ENCODE results near the gene PARD6B.
"Not testable (repeated sequence)": the region's sequence is repeated elsewhere in the genome, so short reads cannot be mapped to it uniquely, and the experiment has no call there.

PARD6B gene

DNA sequence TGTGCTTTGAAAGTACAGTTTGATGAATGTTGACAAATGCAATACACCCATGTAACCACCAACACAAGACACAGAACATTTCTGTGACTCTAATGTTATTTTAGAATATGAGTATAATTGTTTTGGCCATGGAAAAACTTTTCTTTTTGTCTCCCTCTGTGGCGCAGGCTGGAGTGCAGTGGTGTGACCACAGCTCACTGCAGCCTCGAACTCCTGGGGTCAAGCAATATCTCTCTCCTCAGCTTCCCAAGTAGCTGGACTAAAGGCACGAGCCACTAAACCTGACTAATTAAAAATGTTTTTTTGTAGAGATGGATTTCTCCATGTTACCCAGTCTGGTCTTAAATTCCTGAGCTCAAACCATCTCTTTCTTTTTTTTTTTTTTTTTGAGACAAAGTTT, 43.1 kb downstream of the PARD6B start:
- DNase-seq (ENCODE audit: low read depth in 2 of 2), result no peak

- no peak for DNase-seq (ENCODE audit: low read depth in 2 of 2)
These were observed 44.9 kb downstream of the PARD6B start for GRCh38 chr20:50776122-50776817.

DNA sequence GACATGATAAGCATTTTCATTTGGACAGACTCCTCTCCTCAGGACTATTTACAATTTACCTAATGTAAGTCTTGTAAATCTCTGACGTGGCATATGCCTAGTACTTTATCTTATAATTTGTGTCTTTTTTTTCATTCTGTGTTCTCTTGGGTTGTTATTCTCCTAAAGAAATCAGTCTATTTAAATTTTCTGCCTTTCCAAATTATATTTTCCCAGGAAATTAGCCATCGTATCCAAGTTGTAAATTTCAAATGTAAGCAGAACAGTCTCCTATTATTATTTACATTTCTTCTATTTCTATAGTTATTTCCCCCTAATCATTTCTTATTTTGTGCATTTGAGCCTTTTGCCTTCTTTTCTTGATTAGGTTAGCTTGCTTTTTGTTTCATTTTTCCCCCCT, 46.0 kb downstream of the PARD6B start:
- DNase-seq (ENCODE audit: low read depth in 2 of 2), result no peak

GRCh38 chr20:50778994-50779393, 47.6 kb downstream of the PARD6B start:
- DNase-seq (ENCODE audit: low read depth in 2 of 2), result not testable (repeated sequence)

DNA sequence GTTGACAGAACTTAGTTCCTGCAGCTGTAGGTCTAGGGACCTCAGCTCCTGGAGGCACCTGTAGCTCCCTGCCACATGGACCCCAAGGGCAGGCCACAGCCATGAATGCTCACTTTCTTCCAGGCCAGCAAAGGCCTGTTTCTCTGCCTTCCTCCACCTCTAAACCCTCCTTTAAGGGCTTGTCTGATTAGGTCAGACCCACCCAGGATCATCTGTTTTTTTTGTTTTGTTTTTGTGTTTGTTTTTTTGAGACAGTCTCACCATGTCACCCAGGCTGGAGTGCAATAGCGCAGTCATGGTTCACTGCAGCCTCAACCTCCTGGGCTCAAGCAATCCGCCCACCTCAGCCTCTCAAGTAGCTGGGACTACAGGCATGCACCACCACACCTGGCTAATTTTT, 52.0 kb downstream of the PARD6B start:
- no peak for DNase-seq (ENCODE audit: low read depth in 2 of 2)

DNA sequence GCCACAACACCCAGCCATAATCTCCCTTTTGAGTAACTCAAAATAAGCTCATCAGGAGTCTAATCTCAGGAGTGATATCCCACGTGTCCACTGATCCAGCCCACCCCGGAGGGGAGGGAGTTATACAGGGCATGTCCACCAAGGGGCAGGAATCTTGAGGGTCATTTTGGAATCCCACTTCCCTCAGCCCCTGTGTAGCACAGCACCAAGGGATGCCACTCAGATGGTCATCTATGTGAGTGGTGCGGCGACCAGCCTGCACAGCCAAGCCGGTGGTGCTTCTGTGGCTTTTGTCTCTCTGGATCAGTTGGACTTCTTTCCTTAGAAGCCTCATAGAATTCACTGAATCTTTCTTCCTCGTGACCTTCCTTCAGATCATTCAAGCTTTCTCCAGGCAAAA, 52.5 kb downstream of the PARD6B start:
- no peak for DNase-seq (ENCODE audit: low read depth in 2 of 2)

- DNase-seq (ENCODE audit: low read depth in 2 of 2), result no peak
These were observed 53.1 kb downstream of the PARD6B start for GRCh38 chr20:50784464-50784863.

- no peak for DNase-seq (ENCODE audit: low read depth in 2 of 2)
These were observed 55.3 kb downstream of the PARD6B start for GRCh38 chr20:50786703-50787102.

- DNase-seq (ENCODE audit: low read depth in 2 of 2), result no peak
These were observed 55.8 kb downstream of the PARD6B start for GRCh38 chr20:50787181-50787580.

GRCh38 chr20:50788045-50788991, 56.9 kb downstream of the PARD6B start:
- no peak for DNase-seq (ENCODE audit: low read depth in 2 of 2)

DNA sequence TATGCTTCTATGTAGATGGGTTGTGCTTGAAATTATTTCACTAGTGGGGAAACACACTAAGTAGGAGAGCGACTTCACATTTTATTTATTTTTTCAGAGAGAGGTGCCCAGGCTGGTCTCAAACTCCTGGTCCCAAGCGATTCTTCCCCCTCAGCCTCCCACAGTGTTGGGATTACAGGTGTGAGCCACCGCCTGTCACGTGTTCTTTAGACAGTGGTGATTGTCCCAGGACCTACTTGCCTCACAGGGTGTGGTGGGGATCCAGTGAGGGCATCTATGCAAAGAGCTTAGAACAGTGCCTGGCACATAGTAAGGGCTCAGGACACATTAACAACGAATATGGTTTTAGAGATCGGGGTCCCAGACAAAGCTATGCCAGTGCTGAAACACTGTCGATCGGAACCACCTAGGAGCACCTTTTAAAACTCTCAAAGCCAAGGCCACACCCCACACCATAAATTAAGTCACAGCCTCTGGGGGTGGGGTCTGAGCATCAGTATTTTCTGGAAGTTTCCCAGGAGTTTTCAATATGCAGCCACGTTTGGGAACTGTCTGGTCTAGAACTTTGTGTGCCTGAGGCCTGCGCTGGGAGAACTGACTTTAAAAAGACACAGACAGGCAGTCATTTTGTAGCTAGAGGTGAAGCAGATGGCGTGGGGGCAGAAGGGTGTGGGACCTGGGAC, 58.7 kb downstream of the PARD6B start:
- no peak for DNase-seq (ENCODE audit: low read depth in 2 of 2)

GRCh38 chr20:50790651-50791277, 59.4 kb downstream of the PARD6B start:
- peak; percentile 42 to 44 for DNase-seq (ENCODE audit: low read depth in 2 of 2)

- no peak for DNase-seq (ENCODE audit: low read depth in 2 of 2)
These were observed 61.6 kb downstream of the PARD6B start for GRCh38 chr20:50792708-50793574.

DNA sequence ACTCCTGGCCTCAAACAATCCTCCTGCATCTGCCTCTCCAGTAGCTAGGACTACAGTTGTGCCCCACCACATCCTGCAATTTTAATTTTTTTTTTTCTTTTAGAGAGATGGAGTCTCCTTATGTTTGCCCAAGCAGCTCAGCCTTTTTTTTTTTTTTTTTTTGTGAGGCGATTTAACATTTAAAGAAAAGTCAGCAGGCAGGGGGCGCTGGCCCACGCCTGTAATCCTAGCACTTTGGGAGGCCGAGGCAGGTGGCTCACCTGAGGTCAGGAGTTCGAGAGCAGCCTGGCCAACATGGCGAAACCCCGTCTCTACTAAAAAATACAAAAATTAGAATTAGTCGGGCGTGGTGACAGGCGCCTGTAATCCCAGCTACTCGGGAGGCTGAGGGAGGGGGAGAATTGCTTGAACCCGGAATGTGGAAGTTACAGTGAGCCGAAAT, 62.2 kb downstream of the PARD6B start:
- DNase-seq (ENCODE audit: low read depth in 2 of 2), result not testable (repeated sequence)

DNA sequence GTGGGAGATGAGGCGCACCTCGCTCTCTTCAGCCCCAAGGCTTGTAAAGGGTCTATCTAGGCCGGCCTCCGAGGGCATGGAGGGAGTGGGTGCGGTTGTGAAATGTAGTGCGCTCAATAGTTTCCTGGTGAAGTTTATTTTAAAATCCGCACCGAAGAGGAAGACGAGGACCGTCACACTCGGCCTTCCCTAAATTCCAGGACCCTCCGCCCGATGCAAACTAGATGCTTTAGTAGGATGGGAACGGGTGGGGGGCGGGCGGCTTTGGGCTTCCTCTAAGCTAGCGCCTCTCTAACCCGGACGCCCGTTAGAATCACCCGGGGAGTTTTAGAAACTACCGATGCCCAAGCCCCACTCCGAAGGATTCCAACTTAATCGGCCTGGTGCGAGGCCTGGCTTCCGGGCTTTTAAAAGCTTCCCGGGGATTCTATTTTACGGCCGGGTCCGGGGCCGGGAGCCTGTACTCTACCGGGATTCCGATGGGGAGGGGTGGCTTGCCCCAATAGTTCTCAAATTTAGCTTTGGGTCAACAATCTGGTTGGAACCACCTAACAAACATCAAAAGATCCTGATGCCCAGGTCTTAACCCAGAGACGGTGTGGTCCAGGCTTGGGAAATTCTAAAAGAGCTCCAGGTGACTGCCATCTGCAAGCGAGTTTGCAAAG, 62.9 kb downstream of the PARD6B start:
- DNase-seq (ENCODE audit: low read depth in 2 of 2), result no peak

- DNase-seq (ENCODE audit: low read depth in 2 of 2), result peak; percentile 61 to 69
These were observed 63.7 kb downstream of the PARD6B start, which contains the start of gene BCAS4 for GRCh38 chr20:50794846-50795634. BCAS4 (plus strand) TSS chr20:50795061; CDS start chr20:50795084, 23 bp downstream.

DNA sequence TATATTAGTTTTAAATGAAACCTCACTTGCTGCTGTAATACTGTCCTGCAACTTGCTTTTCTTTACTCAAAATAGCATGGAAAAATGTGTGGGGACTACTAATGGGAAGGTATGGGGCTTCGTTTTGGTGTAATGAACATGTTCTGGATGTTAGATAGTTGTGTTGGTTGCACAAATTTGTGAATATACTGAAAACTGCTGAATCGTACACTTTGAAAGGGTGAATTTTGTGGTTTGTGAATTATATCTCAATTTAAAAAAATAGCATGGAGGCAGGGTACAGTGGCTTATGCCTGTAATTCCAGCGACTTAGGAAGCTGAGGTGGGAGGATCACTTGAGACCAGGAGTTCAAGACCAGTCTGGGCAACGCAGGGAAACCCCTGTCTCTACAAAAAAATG, 65.8 kb downstream of the PARD6B start:
- DNase-seq (ENCODE audit: low read depth in 2 of 2), result no peak

DNA sequence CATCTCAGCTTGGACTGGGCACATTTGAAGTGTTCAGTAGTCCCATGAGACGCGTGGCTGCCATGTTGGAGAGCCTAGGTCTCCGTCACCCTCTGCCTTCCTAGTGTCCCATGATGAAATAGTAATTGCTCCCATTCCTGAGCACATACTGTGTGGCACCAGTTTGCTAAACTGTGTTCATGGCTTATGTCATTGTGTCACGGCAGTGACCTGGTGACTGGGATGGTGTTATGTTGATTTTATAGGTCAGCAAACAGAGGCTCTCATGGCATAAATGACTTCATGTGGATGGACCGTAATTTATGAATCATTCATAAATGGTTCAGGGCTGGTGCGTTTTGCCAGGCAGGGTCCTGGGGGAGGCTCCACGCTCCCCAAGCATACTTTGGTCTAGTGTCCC, 67.3 kb downstream of the PARD6B start:
- DNase-seq (ENCODE audit: low read depth in 2 of 2), result no peak

DNA sequence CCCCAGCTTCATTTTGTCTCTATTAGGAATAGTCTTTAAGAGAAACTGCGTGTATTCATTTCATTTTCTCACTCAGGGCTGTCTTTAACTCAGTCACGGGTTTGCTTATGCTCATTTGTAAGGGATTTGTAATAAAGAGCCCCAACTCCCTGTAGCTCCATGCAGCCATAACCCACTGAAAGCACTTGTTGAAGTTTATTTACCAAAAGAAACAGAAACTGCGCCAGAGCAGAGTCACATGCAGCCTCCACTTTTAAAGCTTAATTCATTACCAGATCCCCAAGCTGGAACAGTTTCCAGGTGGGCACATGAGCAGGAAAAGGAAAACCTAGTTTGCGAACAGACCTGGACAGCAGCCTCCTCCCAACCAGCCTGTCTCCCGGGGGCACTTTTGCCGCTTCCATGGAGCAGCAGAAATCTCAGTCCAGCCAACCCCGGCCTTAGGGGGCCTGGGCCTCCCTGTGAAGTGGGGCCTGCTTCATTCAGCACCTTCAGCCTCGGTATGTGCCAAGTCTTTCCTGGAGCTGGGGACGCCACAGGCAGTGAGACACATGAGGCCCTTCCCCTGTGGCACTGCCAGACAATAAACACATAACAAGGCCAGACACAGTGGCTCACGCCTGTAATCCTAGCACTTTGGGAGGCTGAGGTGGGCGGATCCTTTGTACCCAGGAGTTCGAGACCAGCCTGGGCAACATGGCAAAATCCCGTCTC, 68.0 kb downstream of the PARD6B start:
- DNase-seq (ENCODE audit: low read depth in 2 of 2), result no peak
